Measurements from ENCODE around the gene GAS2L3.

GAS2L3 gene

DNA sequence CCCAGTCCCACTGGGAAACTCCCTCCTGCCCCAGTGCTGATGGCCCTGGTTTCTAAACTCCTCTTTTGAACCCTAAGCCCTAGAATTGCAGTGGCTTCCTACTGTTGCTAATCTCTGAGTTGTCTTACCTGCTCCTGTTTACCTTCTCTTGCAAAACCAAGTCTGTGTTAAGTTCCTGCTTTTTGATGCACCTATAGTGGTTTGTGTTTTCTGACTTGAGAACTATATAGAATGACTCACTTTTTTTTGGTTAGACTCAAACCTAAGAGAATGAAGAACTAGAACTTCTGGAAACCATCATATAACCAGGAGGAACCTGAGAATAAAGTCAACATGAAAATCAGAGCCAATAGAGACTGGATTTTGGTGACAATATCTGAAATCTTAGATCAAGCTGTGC is 5.5 kb upstream of the GAS2L3 start:
- no peak overlapping the region for H3K27ac ChIP-seq
- H3K4me2 ChIP-seq (ENCODE audit: low read length), result no peak overlapping the region
- H3K27me3 ChIP-seq (ENCODE audit: control insufficient read depth, insufficient read depth, low read length), result no peaks in the 10 kb centered on the region
- H3K79me2 ChIP-seq, result no peaks in the 10 kb centered on the region
- no peak overlapping the region for H2AFZ ChIP-seq
- no peak overlapping the region for H3K4me3 ChIP-seq (ENCODE audit: low read depth, low read length)
- H3K9ac ChIP-seq, result no peak overlapping the region
- H3K36me3 ChIP-seq (ENCODE audit: control insufficient read depth, insufficient read depth, low read length), result no peaks in the 10 kb centered on the region
- TF ChIP-seq, protein P1, sequence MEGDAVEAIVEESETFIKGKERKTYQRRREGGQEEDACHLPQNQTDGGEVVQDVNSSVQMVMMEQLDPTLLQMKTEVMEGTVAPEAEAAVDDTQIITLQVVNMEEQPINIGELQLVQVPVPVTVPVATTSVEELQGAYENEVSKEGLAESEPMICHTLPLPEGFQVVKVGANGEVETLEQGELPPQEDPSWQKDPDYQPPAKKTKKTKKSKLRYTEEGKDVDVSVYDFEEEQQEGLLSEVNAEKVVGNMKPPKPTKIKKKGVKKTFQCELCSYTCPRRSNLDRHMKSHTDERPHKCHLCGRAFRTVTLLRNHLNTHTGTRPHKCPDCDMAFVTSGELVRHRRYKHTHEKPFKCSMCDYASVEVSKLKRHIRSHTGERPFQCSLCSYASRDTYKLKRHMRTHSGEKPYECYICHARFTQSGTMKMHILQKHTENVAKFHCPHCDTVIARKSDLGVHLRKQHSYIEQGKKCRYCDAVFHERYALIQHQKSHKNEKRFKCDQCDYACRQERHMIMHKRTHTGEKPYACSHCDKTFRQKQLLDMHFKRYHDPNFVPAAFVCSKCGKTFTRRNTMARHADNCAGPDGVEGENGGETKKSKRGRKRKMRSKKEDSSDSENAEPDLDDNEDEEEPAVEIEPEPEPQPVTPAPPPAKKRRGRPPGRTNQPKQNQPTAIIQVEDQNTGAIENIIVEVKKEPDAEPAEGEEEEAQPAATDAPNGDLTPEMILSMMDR (IDR thresholded peaks at IDR 0.05), result no peak
- H3K9me3 ChIP-seq (ENCODE audit: control insufficient read depth, low read length), result no peaks in the 10 kb centered on the region
- no peaks in the 10 kb centered on the region for H3K4me1 ChIP-seq

DNA sequence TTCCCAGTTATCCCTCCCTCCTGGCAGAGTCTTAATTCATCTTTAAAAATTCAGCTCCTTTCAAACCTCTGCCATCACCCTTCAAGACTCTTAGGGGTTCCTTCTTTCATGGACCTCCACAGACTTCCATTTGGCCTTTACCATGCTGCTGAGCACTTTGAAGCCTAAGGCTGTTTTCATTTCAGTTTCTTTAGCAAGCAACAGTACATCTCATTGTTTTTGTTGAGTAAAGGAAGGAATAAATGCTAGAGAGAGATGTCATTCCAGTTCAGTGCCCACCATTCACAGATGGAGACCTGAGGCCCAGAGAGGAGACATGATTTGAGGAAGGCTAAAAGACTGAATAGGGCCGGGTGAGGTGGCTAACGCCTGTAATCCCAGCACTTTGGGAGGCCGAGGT is 1.3 kb upstream of the GAS2L3 start:
- Histone ChIP-seq H3K4me3 (ENCODE audit: low read depth, low read length) (no peak overlapping the region), H3K9ac (no peak overlapping the region), H3K9me3 (ENCODE audit: control insufficient read depth, low read length) (no peaks in the 10 kb centered on the region), H3K4me1 (peaks cover 4% of the 10 kb centered on the region), H3K36me3 (ENCODE audit: control insufficient read depth, insufficient read depth, low read length) (no peaks in the 10 kb centered on the region), H2AFZ (peak overlapping the region; percentile 43), H3K27ac (no peak overlapping the region), H3K27me3 (ENCODE audit: control insufficient read depth, insufficient read depth, low read length) (no peaks in the 10 kb centered on the region), H3K4me2 (ENCODE audit: low read length) (no peak overlapping the region), H3K79me2 (no peaks in the 10 kb centered on the region)
- TF ChIP-seq, protein P1 (IDR thresholded peaks at IDR 0.05), result no peak

DNA sequence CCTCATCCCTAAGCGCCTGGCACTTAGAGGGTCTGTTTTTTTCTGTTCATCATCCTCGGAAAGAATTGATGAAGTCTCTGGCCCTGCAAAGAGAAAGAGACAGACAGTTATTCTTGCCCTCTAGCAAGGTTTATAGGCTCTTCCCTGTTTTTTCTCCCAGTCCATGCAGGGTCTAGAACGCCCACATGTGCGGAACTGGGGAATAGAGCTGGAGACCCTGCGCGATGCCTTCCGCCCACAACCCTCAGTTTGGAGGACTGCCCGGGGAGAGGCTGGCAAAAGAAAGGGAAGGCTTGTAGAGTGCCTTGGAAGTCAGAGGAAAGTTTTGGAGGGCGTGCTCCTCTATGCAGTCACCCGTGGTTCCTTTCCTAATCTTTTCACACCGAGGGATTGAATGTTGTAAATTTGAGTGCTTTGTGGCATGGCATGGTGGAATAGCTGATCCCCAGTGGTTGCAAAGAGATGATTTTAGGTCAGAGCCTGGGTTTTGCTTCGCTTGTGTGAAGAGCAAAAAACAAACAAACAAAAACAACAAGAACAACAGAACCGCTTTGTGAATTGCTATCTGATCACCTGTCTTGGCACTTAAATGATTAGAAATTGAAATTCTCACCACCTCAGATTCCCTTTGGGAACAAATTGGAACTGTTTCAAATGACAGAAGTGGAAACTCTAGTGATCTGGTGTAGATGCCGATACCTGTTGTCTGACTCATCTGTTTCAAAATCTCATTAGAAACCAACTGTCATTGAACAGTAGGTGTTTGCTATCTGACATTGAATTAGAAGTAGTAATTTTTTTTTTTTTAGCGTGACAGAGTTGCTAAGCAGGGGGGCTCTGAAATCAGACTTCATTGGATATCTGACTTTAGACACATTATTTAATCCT is 947 bp downstream of the GAS2L3 start:
- peak overlapping the region; percentile 81 for H3K4me3 ChIP-seq (ENCODE audit: low read depth, low read length)
- H3K4me1 ChIP-seq, result peaks cover 4% of the 10 kb centered on the region
- H2AFZ ChIP-seq, result peak overlapping the region; percentile 83
- TF ChIP-seq, protein P1 (IDR thresholded peaks at IDR 0.05), result no peak
- no peaks in the 10 kb centered on the region for H3K36me3 ChIP-seq (ENCODE audit: control insufficient read depth, insufficient read depth, low read length)
- H3K27ac ChIP-seq, result no peak overlapping the region
- no peak overlapping the region for H3K9ac ChIP-seq
- H3K79me2 ChIP-seq, result no peaks in the 10 kb centered on the region
- peak overlapping the region; percentile 97 for H3K4me2 ChIP-seq (ENCODE audit: low read length)
- H3K9me3 ChIP-seq (ENCODE audit: control insufficient read depth, low read length), result no peaks in the 10 kb centered on the region
- H3K27me3 ChIP-seq (ENCODE audit: control insufficient read depth, insufficient read depth, low read length), result no peaks in the 10 kb centered on the region

GRCh38 chr12:100576331-100577036 is 3.0 kb downstream of the GAS2L3 start:
- Histone ChIP-seq H2AFZ (no peak overlapping the region), H3K4me3 (ENCODE audit: low read depth, low read length) (no peak overlapping the region), H3K79me2 (no peaks in the 10 kb centered on the region), H3K9me3 (ENCODE audit: control insufficient read depth, low read length) (no peaks in the 10 kb centered on the region), H3K27me3 (ENCODE audit: control insufficient read depth, insufficient read depth, low read length) (no peaks in the 10 kb centered on the region), H3K36me3 (ENCODE audit: control insufficient read depth, insufficient read depth, low read length) (no peaks in the 10 kb centered on the region), H3K4me1 (peaks cover 4% of the 10 kb centered on the region), H3K27ac (no peak overlapping the region), H3K9ac (no peak overlapping the region), H3K4me2 (ENCODE audit: low read length) (no peak overlapping the region)
- TF ChIP-seq, protein P1 (IDR thresholded peaks at IDR 0.05), result no peak
